GM23338 (cell line): Measurements from ENCODE around the gene IRAK2. TPM values are rescaled to one million over a fixed set of nuclear protein-coding genes. Genes with fewer than 3 reads are reported as not detected.

Experiments used
- ATAC-seq: fragments of 200-7000 bp; cut with Tn5 transposase; 3 replicates; pipeline ENCODE4 v1.9.1; 2020
- DNase-seq: peaks from one replicate; pipeline ENCODE4 v3.0.0-alpha.2; 2015; ENCODE audit warnings: low spot score
- H2AFZ ChIP-seq: fragments of 200-600 bp; sonication (generic); 2 replicates; pipeline ENCODE4 v1.8.0; 2016; ENCODE audit warnings: antibody characterized with exemption, mild to moderate bottlenecking, moderate library complexity
- H3F3A ChIP-seq: fragments of 200-600 bp; sonication (generic); replicated peaks from 2 replicates; pipeline ENCODE4 v1.8.0; 2017; ENCODE audit warnings: antibody characterized with exemption, mixed run types, low read depth
- H3K27ac ChIP-seq: fragments of 200-600 bp; sonication (generic); 2 replicates; pipeline ENCODE4 v1.6.1; 2016; ENCODE audit warnings: low read depth
- H3K27me3 ChIP-seq: fragments of 200-600 bp; sonication (generic); 2 replicates; pipeline ENCODE4 v1.8.0; 2016; ENCODE audit warnings: mild to moderate bottlenecking, mixed run types, moderate library complexity; ENCODE audit not compliant: insufficient read depth
- H3K36me3 ChIP-seq: fragments of 200-600 bp; sonication (generic); 2 replicates; pipeline ENCODE4 v1.8.0; 2016; ENCODE audit warnings: mild to moderate bottlenecking; ENCODE audit not compliant: insufficient read depth
- H3K4me1 ChIP-seq: fragments of 200-600 bp; sonication (generic); 2 replicates; pipeline ENCODE4 v1.8.0; 2016; ENCODE audit warnings: mild to moderate bottlenecking, moderate library complexity; ENCODE audit not compliant: insufficient read depth
- H3K4me2 ChIP-seq: fragments of 200-600 bp; sonication (generic); 2 replicates; pipeline ENCODE4 v1.7.1; 2017; ENCODE audit warnings: mixed run types
- H3K4me3 ChIP-seq: fragments of 200-600 bp; sonication (generic); 2 replicates; pipeline ENCODE4 v1.6.1; 2016; ENCODE audit warnings: mixed run types
- H3K79me2 ChIP-seq: fragments of 200-600 bp; sonication (generic); replicated peaks from 2 replicates; pipeline ENCODE4 v1.8.0; 2017; ENCODE audit warnings: mild to moderate bottlenecking; ENCODE audit not compliant: insufficient read depth
- H3K9me2 ChIP-seq: fragments of 200-600 bp; sonication (generic); 2 replicates; pipeline ENCODE4 v1.8.0; 2017; ENCODE audit not compliant: insufficient read depth
- H4K20me1 ChIP-seq: fragments of 200-600 bp; sonication (generic); replicated peaks from 2 replicates; pipeline ENCODE4 v1.8.0; 2017; ENCODE audit warnings: mild to moderate bottlenecking; ENCODE audit not compliant: insufficient read depth
- H3K27ac Mint-ChIP-seq: 2 replicates; pipeline ENCODE4 v1.8.0; 2020; ENCODE audit warnings: inconsistent platforms, mild to moderate bottlenecking, moderate library complexity, mixed read lengths
- H3K27me3 Mint-ChIP-seq: 3 replicates; pipeline ENCODE4 v1.8.0; 2022; ENCODE audit warnings: low read depth, mild to moderate bottlenecking, moderate library complexity, mixed read lengths, inconsistent platforms; ENCODE audit not compliant: insufficient read depth, poor library complexity
- H3K36me3 Mint-ChIP-seq: 3 replicates; pipeline ENCODE4 v1.8.0; 2021; ENCODE audit warnings: low read depth, mild to moderate bottlenecking, inconsistent platforms, moderate library complexity, mixed read lengths
- H3K4me1 Mint-ChIP-seq: 3 replicates; pipeline ENCODE4 v1.8.0; 2020; ENCODE audit warnings: mild to moderate bottlenecking, inconsistent platforms, mixed read lengths
- H3K4me3 Mint-ChIP-seq: 3 replicates; pipeline ENCODE4 v1.8.0; 2021; ENCODE audit warnings: moderate library complexity, mild to moderate bottlenecking, inconsistent platforms, mixed read lengths
- H3K9me3 Mint-ChIP-seq: 3 replicates; pipeline ENCODE4 v1.8.0; 2020; ENCODE audit warnings: moderate library complexity, mild to moderate bottlenecking, inconsistent platforms, mixed read lengths
- CREB1 ChIP-seq: fragments of 250-450 bp; sonication (Bioruptor Pico); IDR thresholded peaks from 2 replicates; pipeline ENCODE4 v1.5.0; 2020; ENCODE audit warnings: low read depth, mild to moderate bottlenecking, moderate library complexity
- ETS1 ChIP-seq: IDR thresholded peaks from 2 replicates; pipeline ENCODE4 v1.6.1; 2016; ENCODE audit warnings: antibody characterized with exemption
- EZH2 ChIP-seq: fragments of 200-600 bp; sonication (generic); IDR thresholded peaks from one replicate; pipeline ENCODE4 v1.8.0; 2017; ENCODE audit warnings: antibody characterized with exemption, mild to moderate bottlenecking, low read depth; ENCODE audit not compliant: unreplicated experiment
- REST ChIP-seq: IDR thresholded peaks from one replicate; pipeline ENCODE4 v1.6.1; 2018; ENCODE audit warnings: antibody characterized with exemption; ENCODE audit not compliant: unreplicated experiment
- ZNF114 ChIP-seq: fragments of 250-450 bp; sonication (Bioruptor Pico); IDR thresholded peaks from 2 replicates; pipeline ENCODE4 v1.5.0; 2020; ENCODE audit warnings: mild to moderate bottlenecking, moderate library complexity
- ZNF331 ChIP-seq: fragments of 250-450 bp; sonication (Bioruptor Pico); IDR thresholded peaks from 2 replicates; pipeline ENCODE4 v1.5.0; 2020; ENCODE audit warnings: low read depth, mild to moderate bottlenecking, moderate library complexity
- ZNF462 ChIP-seq: fragments of 250-450 bp; sonication (Bioruptor Pico); IDR thresholded peaks from 2 replicates; pipeline ENCODE4 v1.5.0; 2020; ENCODE audit warnings: mild to moderate bottlenecking, moderate library complexity
- polyA plus RNA-seq: library from polyadenylated mRNA; unstranded; fragments of >200 nt; fragmentation: Nextera tagmentation; extraction: Ambion mirVana; gene quantifications from 2 replicates; pipeline ENCODE4 v1.2.1, GENCODE V29; 2016
- total RNA-seq: library from RNA; depleted of rRNA; stranded (reverse); fragments of >200 nt; shearing (Covaris generic); gene quantifications from 2 replicates; pipeline ENCODE4 v1.2.3, GENCODE V29; 2014

The IRAK2 gene
- total and polyA plus RNA-seq, 2 experiments from 2014 or later, result 0.37 to 1.4 TPM

- TF ChIP-seq REST (no peak), EZH2 (no peak), CREB1 (CRISPR knock-in tag) (no peak), ZNF331 (CRISPR knock-in tag) (no peak), ZNF114 (CRISPR knock-in tag) (no peak)
Measured at GRCh38 chr3:10195366-10196089, 30.8 kb downstream of the IRAK2 start (continued).

GRCh38 chr3:10196389-10197052, 31.8 kb downstream of the IRAK2 start:
- H3K79me2 ChIP-seq, result no peaks in the 10 kb centered on the region
- H3K4me1 Mint-ChIP-seq, result peaks cover 19% of the 10 kb centered on the region
- H4K20me1 ChIP-seq, result no peaks in the 10 kb centered on the region; the same call in 1 of the 2 replicates
- peaks cover 3% of the 10 kb centered on the region for H3K27me3 Mint-ChIP-seq
- no peaks in the 10 kb centered on the region for H3K9me2 ChIP-seq
- H3K27ac ChIP-seq, result no peak overlapping the region
- no peaks in the 10 kb centered on the region; the same call in 2 of the 3 replicates for H3K36me3 Mint-ChIP-seq
- DNase-seq, result no peak
- H3K27me3 ChIP-seq, result no peaks in the 10 kb centered on the region
- no peak overlapping the region for H2AFZ ChIP-seq
- no peaks in the 10 kb centered on the region for H3F3A ChIP-seq
- H3K4me1 ChIP-seq, result peaks cover 7% of the 10 kb centered on the region; the same call in 1 of the 2 replicates
- H3K27ac Mint-ChIP-seq, result no peak overlapping the region
- ATAC-seq, result no peak; the same call in 2 of the 3 replicates
- no peaks in the 10 kb centered on the region for H3K9me3 Mint-ChIP-seq
- H3K36me3 ChIP-seq, result no peaks in the 10 kb centered on the region
- H3K4me2 ChIP-seq, result no peak overlapping the region
- H3K4me3 Mint-ChIP-seq, result no peak overlapping the region
- H3K4me3 ChIP-seq, result no peak overlapping the region
- no peak for TF ChIP-seq CREB1 (CRISPR knock-in tag)
- no peak for TF ChIP-seq REST
- TF ChIP-seq ETS1, result no peak
- no peak for TF ChIP-seq ZNF462
